Activated gamma-delta T cell treated with anti-CD3 and anti-CD28 coated beads, Interleukin-2, amount 50 U/mL, for 16 hours (primary cell): Measurements from ENCODE around the gene RNU6-7.

ENCODE experiments used
- DNase-seq: peaks from one replicate; pipeline ENCODE4 v3.0.0-alpha.2; 2020; ENCODE audit warnings: low read depth

The RNU6-7 gene

GRCh38 chr14:32205554-32205953 lies 3.7 kb downstream of the RNU6-7 start:
- DNase-seq, result no peak

- no peak for DNase-seq
These were observed 4.1 kb downstream of the RNU6-7 start for GRCh38 chr14:32205984-32206383.

GRCh38 chr14:32206552-32206951 lies 4.7 kb downstream of the RNU6-7 start:
- DNase-seq, result no peak

GRCh38 chr14:32208490-32208889 lies 6.6 kb downstream of the RNU6-7 start:
- no peak for DNase-seq

GRCh38 chr14:32209471-32209870 lies 7.6 kb downstream of the RNU6-7 start:
- DNase-seq, result no peak

GRCh38 chr14:32211068-32211404 lies 9.2 kb downstream of the RNU6-7 start:
- no peak for DNase-seq

- no peak for DNase-seq
These were observed 11.0 kb downstream of the RNU6-7 start for GRCh38 chr14:32212833-32213232.

- DNase-seq, result no peak
These were observed 15.5 kb downstream of the RNU6-7 start for GRCh38 chr14:32217301-32217700.

GRCh38 chr14:32224737-32225377 lies 23.0 kb downstream of the RNU6-7 start:
- no peak for DNase-seq

GRCh38 chr14:32225378-32225920 lies 23.6 kb downstream of the RNU6-7 start:
- DNase-seq, result no peak

GRCh38 chr14:32226056-32226455 lies 24.2 kb downstream of the RNU6-7 start:
- DNase-seq, result no peak

- DNase-seq, result no peak
These were observed 28.3 kb downstream of the RNU6-7 start for GRCh38 chr14:32230181-32230580.

- DNase-seq, result no peak
These were observed 28.9 kb downstream of the RNU6-7 start for GRCh38 chr14:32230695-32231280.

GRCh38 chr14:32232481-32232880 lies 30.6 kb downstream of the RNU6-7 start:
- DNase-seq, result no peak

GRCh38 chr14:32233260-32233659 lies 31.4 kb downstream of the RNU6-7 start:
- no peak for DNase-seq

- DNase-seq, result no peak
These were observed 42.6 kb downstream of the RNU6-7 start for GRCh38 chr14:32244404-32244803.

- DNase-seq, result no peak
These were observed 44.9 kb downstream of the RNU6-7 start for GRCh38 chr14:32246751-32247150.

- no peak for DNase-seq
These were observed 47.5 kb downstream of the RNU6-7 start for GRCh38 chr14:32249371-32249770.

- DNase-seq, result no peak
These were observed 47.9 kb downstream of the RNU6-7 start for GRCh38 chr14:32249780-32250179.

- no peak for DNase-seq
These were observed 48.8 kb downstream of the RNU6-7 start for GRCh38 chr14:32250681-32251080.

- no peak for DNase-seq
These were observed 49.7 kb downstream of the RNU6-7 start for GRCh38 chr14:32251530-32251929.
